ENCODE data around the gene PCSK6. TPM values are rescaled to one million over a fixed set of nuclear protein-coding genes. Genes with fewer than 3 reads are reported as not detected.

PCSK6 gene
- total RNA-seq, 1 donor from 2014 or later: 1.3 TPM

DNA sequence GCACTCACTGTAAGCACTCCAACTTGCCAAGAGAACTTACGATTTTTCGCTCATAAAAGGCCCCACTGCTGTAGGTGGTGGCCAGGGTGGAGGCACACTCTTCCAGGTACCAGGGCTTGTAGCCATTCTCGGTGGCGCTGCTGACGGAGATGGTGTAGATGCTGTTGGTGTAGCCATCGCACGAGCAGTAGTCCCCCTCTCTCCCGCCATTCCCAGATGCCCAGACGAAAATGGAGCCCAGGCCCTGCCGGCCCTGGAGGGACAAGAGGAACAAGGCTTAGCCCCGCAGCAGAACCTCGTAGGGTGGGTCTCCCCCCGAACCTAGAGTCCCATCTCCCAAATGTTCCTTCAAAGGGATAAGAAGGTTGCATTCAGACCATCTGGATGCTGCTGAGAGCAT is 96.3 kb downstream of the PCSK6 start:
- TF ChIP-seq CTCF (IDR thresholded peaks at IDR 0.05; ENCODE audit: insufficient read depth, low read depth, low read length): no peak
- TF ChIP-seq EZH2 (IDR thresholded peaks at IDR 0.05; ENCODE audit: insufficient read depth, low read length): no peak
- peaks cover 37% of the 10 kb centered on the region for H3K27me3 Mint-ChIP-seq (ENCODE audit: low read depth, unreplicated experiment)
- no peak overlapping the region for H2AFZ ChIP-seq (ENCODE audit: low read depth, low read length)
- no peak overlapping the region for H3K9ac ChIP-seq (ENCODE audit: low read length)
- no peaks in the 10 kb centered on the region for H3K4me1 ChIP-seq (ENCODE audit: insufficient read depth, low read length)
- H3K4me3 ChIP-seq (ENCODE audit: insufficient read depth, low read depth, low read length): no peak overlapping the region
- no peaks in the 10 kb centered on the region for H3K36me3 Mint-ChIP-seq (ENCODE audit: low read depth, unreplicated experiment)
- no peaks in the 10 kb centered on the region for H3K27me3 ChIP-seq (ENCODE audit: insufficient read depth, low read length)
- no peak overlapping the region for H3K4me2 ChIP-seq (ENCODE audit: low read length)
- H3K36me3 ChIP-seq (ENCODE audit: insufficient read depth, low read length): no peaks in the 10 kb centered on the region
- H3K27ac Mint-ChIP-seq (ENCODE audit: unreplicated experiment): no peak overlapping the region
- no peaks in the 10 kb centered on the region for H3K79me2 ChIP-seq (ENCODE audit: insufficient read depth, low read length)
- FAIRE-seq (no peak), DNase-seq (ENCODE audit: low read depth) (no peak)
- H3K9me3 ChIP-seq (ENCODE audit: insufficient read depth, low read depth, low read length): no peaks in the 10 kb centered on the region
- H3K27ac ChIP-seq (ENCODE audit: low read depth, low read length): no peak overlapping the region
- H4K20me1 ChIP-seq (ENCODE audit: insufficient read depth, low read length): no peaks in the 10 kb centered on the region
- H3K4me1 Mint-ChIP-seq (ENCODE audit: low read depth, unreplicated experiment): peaks cover 8% of the 10 kb centered on the region
- no peak overlapping the region for H3K4me3 Mint-ChIP-seq (ENCODE audit: unreplicated experiment)
- no peaks in the 10 kb centered on the region for H3K9me3 Mint-ChIP-seq (ENCODE audit: unreplicated experiment)

GRCh38 chr15:101391981-101392640 is 97.4 kb downstream of the PCSK6 start:
- FAIRE-seq: no peak
- H4K20me1 ChIP-seq (ENCODE audit: insufficient read depth, low read length): no peaks in the 10 kb centered on the region
- Mint-ChIP-seq H3K36me3 (ENCODE audit: low read depth, unreplicated experiment) (no peaks in the 10 kb centered on the region), H3K27me3 (ENCODE audit: low read depth, unreplicated experiment) (peaks cover 37% of the 10 kb centered on the region), H3K9me3 (ENCODE audit: unreplicated experiment) (no peaks in the 10 kb centered on the region), H3K4me1 (ENCODE audit: low read depth, unreplicated experiment) (peaks cover 1% of the 10 kb centered on the region), H3K27ac (ENCODE audit: unreplicated experiment) (no peak overlapping the region), H3K4me3 (ENCODE audit: unreplicated experiment) (no peak overlapping the region)
- H3K4me2 ChIP-seq (ENCODE audit: low read length): no peak overlapping the region
- H3K27me3 ChIP-seq (ENCODE audit: insufficient read depth, low read length): no peaks in the 10 kb centered on the region
- H3K4me3 ChIP-seq (ENCODE audit: insufficient read depth, low read depth, low read length): no peak overlapping the region
- TF ChIP-seq EZH2 (IDR thresholded peaks at IDR 0.05; ENCODE audit: insufficient read depth, low read length) (no peak), CTCF (IDR thresholded peaks at IDR 0.05; ENCODE audit: insufficient read depth, low read depth, low read length) (no peak)
- H3K36me3 ChIP-seq (ENCODE audit: insufficient read depth, low read length): no peaks in the 10 kb centered on the region
- H3K4me1 ChIP-seq (ENCODE audit: insufficient read depth, low read length): no peaks in the 10 kb centered on the region
- no peak overlapping the region for H3K27ac ChIP-seq (ENCODE audit: low read depth, low read length)
- H2AFZ ChIP-seq (ENCODE audit: low read depth, low read length): no peak overlapping the region
- no peak overlapping the region for H3K9ac ChIP-seq (ENCODE audit: low read length)
- H3K79me2 ChIP-seq (ENCODE audit: insufficient read depth, low read length): no peaks in the 10 kb centered on the region
- no peak for DNase-seq (ENCODE audit: low read depth)
- H3K9me3 ChIP-seq (ENCODE audit: insufficient read depth, low read depth, low read length): no peaks in the 10 kb centered on the region

DNA sequence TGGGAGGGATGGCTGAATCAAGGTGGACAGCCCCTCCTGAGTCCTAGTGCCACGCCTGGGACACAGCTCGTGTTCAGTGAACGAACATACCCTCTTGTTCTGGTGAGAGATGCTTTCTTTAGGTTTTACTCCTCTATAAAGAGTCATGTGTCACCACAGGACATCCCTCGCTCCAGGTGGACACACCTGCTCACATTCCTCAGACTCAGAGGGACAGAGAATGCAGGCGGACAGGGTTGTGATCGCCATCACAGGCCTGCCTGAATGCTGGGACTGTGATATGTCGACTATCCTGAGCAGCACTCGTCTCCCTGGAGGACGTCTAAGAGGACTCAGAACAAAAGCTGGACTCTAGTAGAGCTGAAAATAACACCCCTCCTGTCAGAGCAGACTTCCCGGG is 98.1 kb downstream of the PCSK6 start:
- H3K9me3 ChIP-seq (ENCODE audit: insufficient read depth, low read depth, low read length): no peaks in the 10 kb centered on the region
- H3K4me1 ChIP-seq (ENCODE audit: insufficient read depth, low read length): no peaks in the 10 kb centered on the region
- H2AFZ ChIP-seq (ENCODE audit: low read depth, low read length): no peak overlapping the region
- no peak overlapping the region for H3K4me3 Mint-ChIP-seq (ENCODE audit: unreplicated experiment)
- no peak for TF ChIP-seq EZH2 (IDR thresholded peaks at IDR 0.05; ENCODE audit: insufficient read depth, low read length)
- TF ChIP-seq CTCF (IDR thresholded peaks at IDR 0.05; ENCODE audit: insufficient read depth, low read depth, low read length): no peak
- H4K20me1 ChIP-seq (ENCODE audit: insufficient read depth, low read length): no peaks in the 10 kb centered on the region
- H3K36me3 Mint-ChIP-seq (ENCODE audit: low read depth, unreplicated experiment): no peaks in the 10 kb centered on the region
- no peak overlapping the region for H3K4me3 ChIP-seq (ENCODE audit: insufficient read depth, low read depth, low read length)
- DNase-seq (ENCODE audit: low read depth) (no peak), FAIRE-seq (no peak)
- H3K27me3 ChIP-seq (ENCODE audit: insufficient read depth, low read length): no peaks in the 10 kb centered on the region
- H3K4me2 ChIP-seq (ENCODE audit: low read length): no peak overlapping the region
- no peak overlapping the region for H3K27ac Mint-ChIP-seq (ENCODE audit: unreplicated experiment)
- H3K4me1 Mint-ChIP-seq (ENCODE audit: low read depth, unreplicated experiment): no peaks in the 10 kb centered on the region
- H3K36me3 ChIP-seq (ENCODE audit: insufficient read depth, low read length): no peaks in the 10 kb centered on the region
- no peaks in the 10 kb centered on the region for H3K9me3 Mint-ChIP-seq (ENCODE audit: unreplicated experiment)
- H3K27me3 Mint-ChIP-seq (ENCODE audit: low read depth, unreplicated experiment): peaks cover 42% of the 10 kb centered on the region
- no peak overlapping the region for H3K9ac ChIP-seq (ENCODE audit: low read length)
- H3K27ac ChIP-seq (ENCODE audit: low read depth, low read length): no peak overlapping the region
- no peaks in the 10 kb centered on the region for H3K79me2 ChIP-seq (ENCODE audit: insufficient read depth, low read length)
